Thoracic aorta (tissue), 2 donors: ENCODE data around the gene SAP30BP. TPM values are rescaled to one million over a fixed set of nuclear protein-coding genes. Genes with fewer than 3 reads are reported as not detected.

Experiments
- ATAC-seq: fragments of 150-250 bp; one replicate; pipeline ENCODE4 v1.8.0; 2017; ENCODE audit warnings: low read depth; ENCODE audit not compliant: insufficient number of reproducible peaks, low FRiP score
- DNase-seq: peaks from one replicate; pipeline ENCODE4 v3.0.0-alpha.2; 2020; ENCODE audit warnings: low spot score
- H3K27ac ChIP-seq, 2 donors: fragments of 200-600 bp; sonication (generic); 1 replicate in 1 of 2; 2 replicates in 1 of 2; pipeline ENCODE4 v1.5.1; 2016; ENCODE audit warnings: mild to moderate bottlenecking in 2 of 2, moderate library complexity in 2 of 2
- H3K27me3 ChIP-seq: fragments of 200-600 bp; sonication (generic); replicated peaks from 2 replicates; pipeline ENCODE4 v1.6.0; 2016; ENCODE audit warnings: mild to moderate bottlenecking; ENCODE audit not compliant: insufficient read depth
- H3K36me3 ChIP-seq: fragments of 200-600 bp; sonication (generic); one replicate; pipeline ENCODE4 v1.5.1; 2016
- H3K4me1 ChIP-seq, 2 donors: fragments of 200-600 bp; sonication (generic); 1 replicate in 1 of 2; 2 replicates in 1 of 2; pipeline versions ENCODE4 v1.5.1 to v1.6.0; 2016; ENCODE audit warnings: low read depth in 2 of 2, mild to moderate bottlenecking in 1 of 2; ENCODE audit not compliant: control insufficient read depth in 1 of 2
- H3K4me3 ChIP-seq: fragments of 200-600 bp; sonication (generic); 2 replicates; pipeline ENCODE4 v1.5.1; 2016; ENCODE audit warnings: mild to moderate bottlenecking
- H3K9me3 ChIP-seq: fragments of 200-600 bp; sonication (generic); 2 replicates; pipeline ENCODE4 v1.5.1; 2016
- CTCF ChIP-seq: fragments of 200-600 bp; sonication (generic); IDR thresholded peaks from one replicate; pipeline ENCODE4 v1.5.1; 2019; ENCODE audit warnings: antibody characterized with exemption
- total RNA-seq, 2 donors: library from RNA; depleted of rRNA; stranded (reverse); fragments of >200 nt; gene quantifications; one replicate each; pipeline versions ENCODE4 v1.1.0 to v1.2.3, GENCODE V29; 2016

SAP30BP gene
- total RNA-seq, 2 donors from 2014 or later, result 65.1 to 70.4 TPM

DNA sequence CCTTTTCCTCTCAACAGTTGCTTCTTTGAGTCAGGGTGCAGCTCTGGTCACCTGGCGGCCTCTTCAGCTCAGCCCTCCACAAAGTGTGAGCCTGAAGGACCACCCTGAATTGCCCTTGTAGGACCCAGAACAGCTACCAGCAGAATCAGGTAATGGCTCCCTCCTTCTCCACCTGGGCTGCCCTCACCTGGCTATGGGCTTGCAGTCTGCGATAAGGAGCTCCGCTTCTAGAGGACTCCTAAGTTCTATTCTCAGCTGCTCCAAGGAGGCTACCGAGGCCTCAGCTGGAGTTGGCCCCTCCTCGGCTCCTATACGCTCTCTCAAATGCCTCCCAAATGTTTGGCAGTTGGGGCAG is 20.5 kb upstream of the SAP30BP start:
- ATAC-seq (no peak), DNase-seq (no peak)
- Histone ChIP-seq H3K36me3 (peaks cover 25% of the 10 kb centered on the region), H3K27me3 (no peaks in the 10 kb centered on the region), H3K4me3 (no peak overlapping the region), H3K27ac (no peak overlapping the region), H3K9me3 (no peaks in the 10 kb centered on the region), H3K4me1 (no peaks in the 10 kb centered on the region)
- no peak for TF ChIP-seq CTCF

GRCh38 chr17:75647061-75647460 is 20.1 kb upstream of the SAP30BP start:
- Histone ChIP-seq H3K36me3 (peaks cover 27% of the 10 kb centered on the region), H3K4me1 (no peaks in the 10 kb centered on the region), H3K27ac (no peak overlapping the region), H3K4me3 (no peak overlapping the region), H3K9me3 (no peaks in the 10 kb centered on the region), H3K27me3 (no peaks in the 10 kb centered on the region)
- TF ChIP-seq CTCF, result no peak
- no peak for DNase-seq
- no peak for ATAC-seq

DNA sequence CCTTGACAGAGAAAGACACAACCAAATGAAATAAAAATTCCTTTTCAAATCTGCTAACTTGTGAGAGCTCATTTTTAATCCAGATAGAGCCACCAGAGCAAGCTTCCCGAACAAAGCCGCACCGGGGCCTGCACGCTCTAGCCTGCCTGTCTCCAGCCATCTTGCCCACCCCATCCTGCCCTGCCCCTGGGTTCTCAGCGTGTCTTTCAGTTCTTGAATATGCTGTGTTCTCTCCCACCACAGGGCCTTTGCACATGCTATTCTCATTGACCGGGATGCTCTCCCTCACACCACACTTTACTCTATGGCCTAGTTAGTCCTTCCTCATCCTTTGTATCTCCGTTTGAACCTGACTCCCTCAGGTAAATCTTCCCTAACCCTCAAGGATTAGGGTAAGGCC is 19.2 kb upstream of the SAP30BP start:
- no peak for ATAC-seq
- no peak for DNase-seq

GRCh38 chr17:75649687-75650086 is 17.5 kb upstream of the SAP30BP start:
- Histone ChIP-seq H3K4me1 (no peaks in the 10 kb centered on the region), H3K27ac (no peak overlapping the region), H3K9me3 (no peaks in the 10 kb centered on the region), H3K27me3 (no peaks in the 10 kb centered on the region), H3K36me3 (peaks cover 32% of the 10 kb centered on the region), H3K4me3 (no peak overlapping the region)
- DNase-seq, result no peak
- no peak for TF ChIP-seq CTCF
- no peak for ATAC-seq

More for the DNA sequence above, 19.2 kb upstream of the SAP30BP start:
- Histone ChIP-seq H3K9me3 (no peaks in the 10 kb centered on the region), H3K27ac (no peak overlapping the region), H3K4me3 (no peak overlapping the region), H3K4me1 (no peaks in the 10 kb centered on the region), H3K36me3 (peaks cover 32% of the 10 kb centered on the region), H3K27me3 (no peaks in the 10 kb centered on the region)
- no peak for TF ChIP-seq CTCF

DNA sequence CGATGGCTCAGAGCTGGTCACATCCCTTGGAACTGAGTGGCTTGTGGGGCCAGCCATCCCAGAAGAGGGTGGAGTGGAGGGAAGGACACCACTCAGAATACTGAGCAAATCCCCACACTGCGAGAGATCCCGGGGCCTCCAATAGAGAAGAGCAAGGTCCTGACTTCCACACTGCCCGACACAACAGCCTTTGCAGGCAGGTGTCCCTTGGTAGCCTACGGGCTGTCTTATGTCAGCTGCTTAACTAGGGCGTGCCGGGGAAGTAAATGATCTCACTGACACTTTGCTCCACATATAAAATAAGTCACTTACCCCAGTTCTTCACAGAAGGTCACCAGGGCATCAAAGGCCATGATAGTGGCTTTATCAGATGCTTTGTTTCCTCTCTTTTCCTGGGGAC is 16.3 kb upstream of the SAP30BP start:
- ATAC-seq (no peak), DNase-seq (no peak)
- H3K4me1 ChIP-seq, result no peaks in the 10 kb centered on the region
- peaks cover 35% of the 10 kb centered on the region for H3K36me3 ChIP-seq
- no peak for TF ChIP-seq CTCF
- no peak overlapping the region for H3K27ac ChIP-seq
- H3K27me3 ChIP-seq, result no peaks in the 10 kb centered on the region
- no peaks in the 10 kb centered on the region for H3K9me3 ChIP-seq
- no peak overlapping the region for H3K4me3 ChIP-seq
